SH-SY5Y (cell line): ENCODE measurements around the gene TMEM170B.

Experiments used
- GATA2 ChIP-seq: IDR thresholded peaks from 2 replicates; pipeline ENCODE4 v1.6.1; 2011; ENCODE audit warnings: mild to moderate bottlenecking, low read depth, low read length
- GATA3 ChIP-seq: IDR thresholded peaks from 2 replicates; pipeline ENCODE4 v1.6.1; 2011; ENCODE audit warnings: low read depth, mild to moderate bottlenecking, low read length, moderate library complexity

GRCh38 chr6:11536795-11537194, 754 bp upstream of the TMEM170B start:
- TF ChIP-seq GATA2 (no peak), GATA3 (no peak)
